Endothelial cell of umbilical vein (primary cell): ENCODE results near the gene MORC3. TPM values are rescaled to one million over a fixed set of nuclear protein-coding genes. Genes with fewer than 3 reads are reported as not detected.

Source experiments
- BruUV-seq: library from RNA; stranded (reverse); fragments of 400-500 nt; replicated peaks from 2 replicates; lab custom pipeline; 2021; lab: Mats Ljungman, UMichigan
- CTCF ChIA-PET: fragments of 300-600, 350-600 bp; sonication (Branson Sonifier 250); formaldehyde crosslinking; loops from one replicate; lab custom pipeline; 2021; ENCODE audit warnings: antibody characterized with exemption, inconsistent platforms; lab: Charles Lee
- POLR2A ChIA-PET: fragments of 300-600, 350-600 bp; sonication (Branson Sonifier 250); formaldehyde crosslinking; loops from one replicate; lab custom pipeline; 2021; ENCODE audit warnings: antibody characterized with exemption, inconsistent platforms; lab: Charles Lee
- DNase-seq: peaks from one replicate; pipeline ENCODE4 v3.0.0-alpha.2; 2011; ENCODE audit warnings: low read depth, low spot score
- FAIRE-seq: peaks from 2 replicates; lab custom pipeline; 2011; peaks lifted over from hg19 to GRCh38; lab: Jason Lieb, UNC
- H2AFZ ChIP-seq: 2 replicates; pipeline ENCODE4 v1.6.0; 2012; ENCODE audit warnings: low read depth, low read length, control low read depth, inconsistent platforms
- H3K27ac ChIP-seq: 2 replicates; pipeline ENCODE4 v1.5.1; 2011; ENCODE audit warnings: low read depth, mild to moderate bottlenecking, control low read depth, low read length, moderate library complexity; ENCODE audit not compliant: insufficient read depth
- H3K27me3 ChIP-seq, 2 experiments: 2 replicates each; pipeline versions ENCODE4 v1.6.0 to v1.6.1; 2011; ENCODE audit warnings: low read length in 2 of 2, mixed read lengths in 1 of 2; ENCODE audit not compliant: control insufficient read depth in 2 of 2, insufficient read depth in 2 of 2
- H3K36me3 ChIP-seq, 2 experiments: 2 replicates in 1 of 2; 3 replicates in 1 of 2; pipeline ENCODE4 v1.5.1; 2011; ENCODE audit warnings: low read length in 2 of 2, mild to moderate bottlenecking in 1 of 2, moderate library complexity in 1 of 2; ENCODE audit not compliant: control insufficient read depth in 2 of 2, insufficient read depth in 2 of 2; ENCODE audit errors: extremely low read depth in 1 of 2
- H3K4me1 ChIP-seq: 3 replicates; pipeline ENCODE4 v1.5.1; 2011; ENCODE audit warnings: mild to moderate bottlenecking, low read length; ENCODE audit not compliant: control insufficient read depth, insufficient read depth; ENCODE audit errors: extremely low read depth
- H3K4me2 ChIP-seq: 2 replicates; pipeline ENCODE4 v1.6.1; 2011; ENCODE audit warnings: low read length, control low read depth, mixed read lengths; ENCODE audit not compliant: insufficient read depth
- H3K4me3 ChIP-seq, 3 experiments: fragments of 200-600 bp in 1 of 3; sonication (generic), shearing (Covaris generic) in 1 of 3; replicated peaks in 1 of 3; 2 replicates each; pipeline ENCODE4 v1.5.1; 2011 to 2016; ENCODE audit warnings: control low read depth in 3 of 3, low read length in 3 of 3, mild to moderate bottlenecking in 2 of 3, inconsistent platforms in 1 of 3, low read depth in 1 of 3, moderate library complexity in 1 of 3; ENCODE audit not compliant: insufficient read depth in 1 of 3
- H3K79me2 ChIP-seq: 2 replicates; pipeline ENCODE4 v1.6.0; 2012; ENCODE audit warnings: low read length, inconsistent platforms; ENCODE audit not compliant: control insufficient read depth, insufficient read depth
- H3K9ac ChIP-seq: replicated peaks from 2 replicates; pipeline ENCODE3; 2011; ENCODE audit warnings: low read length, control low read depth; ENCODE audit not compliant: insufficient read depth; ENCODE audit errors: extremely low read depth
- H3K9me1 ChIP-seq: replicated peaks from 3 replicates; pipeline ENCODE4 v1.6.0; 2011; ENCODE audit warnings: mild to moderate bottlenecking, low read length; ENCODE audit not compliant: control insufficient read depth, insufficient read depth; ENCODE audit errors: extremely low read depth
- H3K9me3 ChIP-seq: replicated peaks from 2 replicates; pipeline ENCODE4 v1.5.1; 2012; ENCODE audit warnings: low read length, inconsistent platforms; ENCODE audit not compliant: control insufficient read depth, insufficient read depth
- H4K20me1 ChIP-seq: replicated peaks from 2 replicates; pipeline ENCODE3; 2011; ENCODE audit warnings: mild to moderate bottlenecking, low read length; ENCODE audit not compliant: control insufficient read depth, insufficient read depth; ENCODE audit errors: extremely low read depth
- EZH2 ChIP-seq: IDR thresholded peaks from 2 replicates; pipeline ENCODE4 v1.6.1; 2012; ENCODE audit warnings: borderline replicate concordance, low read depth, mild to moderate bottlenecking, moderate library complexity, low read length, inconsistent platforms; ENCODE audit not compliant: severe bottlenecking
- FOS ChIP-seq: IDR thresholded peaks from 2 replicates; pipeline ENCODE4 v1.6.1; 2011; ENCODE audit warnings: mild to moderate bottlenecking, low read length, moderate library complexity, borderline replicate concordance; ENCODE audit not compliant: insufficient read depth
- GATA2 ChIP-seq: IDR thresholded peaks from 2 replicates; pipeline ENCODE4 v1.7.0; 2011; ENCODE audit warnings: low read depth, mild to moderate bottlenecking, moderate library complexity, mixed read lengths, low read length; ENCODE audit not compliant: insufficient read length, insufficient read depth
- JUN ChIP-seq: IDR thresholded peaks from 2 replicates; pipeline ENCODE4 v1.6.1; 2011; ENCODE audit warnings: borderline replicate concordance, low read depth; ENCODE audit not compliant: insufficient read length, insufficient read depth
- MYC ChIP-seq: IDR thresholded peaks from one replicate; pipeline ENCODE4 v1.6.1; 2011; ENCODE audit warnings: mild to moderate bottlenecking, low read depth, low read length
- POLR2A ChIP-seq: IDR thresholded peaks from 2 replicates; pipeline ENCODE4 v1.6.1; 2012; ENCODE audit warnings: low read depth, mild to moderate bottlenecking, control low read depth, low read length
- POLR2AphosphoS5 ChIP-seq: IDR thresholded peaks from 2 replicates; pipeline ENCODE4 v1.6.1; 2012; ENCODE audit warnings: low read depth, mild to moderate bottlenecking, control low read depth, low read length, moderate library complexity; ENCODE audit not compliant: insufficient read depth
- dilution Hi-C: fragments of 300-500 bp; cut with MboI; formaldehyde crosslinking; loops from one replicate; pipeline ENCODE4 v1.15.0; 2019; ENCODE audit warnings: low sequenced_read_pairs; ENCODE audit not compliant: extremely low pct_ligation_motif_present
- intact Hi-C: fragments of 100-400 bp; cut with micrococcal nuclease; formaldehyde crosslinking; loops from one replicate; pipeline ENCODE4 v1.10.0; 2022
- polyA plus RNA-seq, 4 experiments: library from polyadenylated mRNA; depleted of rRNA in 3 of 4; stranded (reverse) in 3 of 4; unstranded in 1 of 4; fragments of >200 nt; gene quantifications; 2 replicates each; pipeline versions ENCODE4 v1.2.1 to v1.2.3, GENCODE V29; 2011 to 2012; ENCODE audit warnings: missing spikeins in 1 of 4
- total RNA-seq: library from RNA; stranded (reverse); gene quantifications from 2 replicates; pipeline ENCODE4 v1.2.3, GENCODE V29; 2021
- TF ChIP-seq, protein P1 (sequence below), 2 donors: IDR thresholded peaks; 1 replicate in 1 of 2; 2 replicates in 1 of 2; pipeline ENCODE4 v1.5.1; 2011; ENCODE audit warnings: low read length in 2 of 2, mild to moderate bottlenecking in 2 of 2, moderate library complexity in 2 of 2, control low read depth in 1 of 2, inconsistent platforms in 1 of 2, low read depth in 1 of 2; ENCODE audit not compliant: insufficient read depth in 1 of 2; ENCODE audit errors: extremely low read depth in 1 of 2
- TF ChIP-seq, protein P2 (sequence below): IDR thresholded peaks from 2 replicates; pipeline ENCODE4 v1.6.1; 2011; ENCODE audit not compliant: insufficient read depth, insufficient read length

The MORC3 gene
- total and polyA plus RNA-seq, 2 donors (not counting 3 experiments of a cell fraction or from before 2014, with no cell fraction given) = 7.3 to 25.3 TPM

DNA sequence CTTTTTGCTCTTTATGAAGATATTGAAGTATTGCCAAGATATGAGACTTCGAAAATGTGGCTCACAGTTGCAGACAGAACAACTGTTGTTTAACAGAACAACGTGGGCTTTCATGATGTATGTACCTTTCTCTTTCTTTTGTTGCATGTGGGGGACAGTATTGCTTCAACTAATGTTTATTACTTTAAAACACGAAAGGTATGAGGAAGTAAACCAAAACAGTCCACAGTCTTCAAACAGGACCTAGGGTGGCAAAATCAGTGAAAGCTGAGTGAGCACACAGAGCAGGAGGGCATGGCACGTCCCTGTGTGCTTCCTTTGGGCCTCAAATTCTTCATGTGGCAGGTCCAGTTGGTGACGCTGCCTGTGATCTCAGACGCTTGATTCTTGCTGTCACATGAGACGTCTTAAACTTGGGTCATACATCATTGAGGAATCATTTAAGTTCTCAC is 57.4 kb downstream of the MORC3 start:
- H3K36me3 ChIP-seq = peaks cover 4 to 12% of the 10 kb centered on the region in 2 experiments
- no peaks in the 10 kb centered on the region for H4K20me1 ChIP-seq
- H3K27me3 ChIP-seq = no peaks in the 10 kb centered on the region
- TF ChIP-seq, protein P1, sequence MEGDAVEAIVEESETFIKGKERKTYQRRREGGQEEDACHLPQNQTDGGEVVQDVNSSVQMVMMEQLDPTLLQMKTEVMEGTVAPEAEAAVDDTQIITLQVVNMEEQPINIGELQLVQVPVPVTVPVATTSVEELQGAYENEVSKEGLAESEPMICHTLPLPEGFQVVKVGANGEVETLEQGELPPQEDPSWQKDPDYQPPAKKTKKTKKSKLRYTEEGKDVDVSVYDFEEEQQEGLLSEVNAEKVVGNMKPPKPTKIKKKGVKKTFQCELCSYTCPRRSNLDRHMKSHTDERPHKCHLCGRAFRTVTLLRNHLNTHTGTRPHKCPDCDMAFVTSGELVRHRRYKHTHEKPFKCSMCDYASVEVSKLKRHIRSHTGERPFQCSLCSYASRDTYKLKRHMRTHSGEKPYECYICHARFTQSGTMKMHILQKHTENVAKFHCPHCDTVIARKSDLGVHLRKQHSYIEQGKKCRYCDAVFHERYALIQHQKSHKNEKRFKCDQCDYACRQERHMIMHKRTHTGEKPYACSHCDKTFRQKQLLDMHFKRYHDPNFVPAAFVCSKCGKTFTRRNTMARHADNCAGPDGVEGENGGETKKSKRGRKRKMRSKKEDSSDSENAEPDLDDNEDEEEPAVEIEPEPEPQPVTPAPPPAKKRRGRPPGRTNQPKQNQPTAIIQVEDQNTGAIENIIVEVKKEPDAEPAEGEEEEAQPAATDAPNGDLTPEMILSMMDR (IDR thresholded peaks at IDR 0.05; ENCODE audit: extremely low read depth in 1 of 2, insufficient read depth in 1 of 2, low read depth in 1 of 2, low read length in 2 of 2) = no peak
- TF ChIP-seq, protein P2, sequence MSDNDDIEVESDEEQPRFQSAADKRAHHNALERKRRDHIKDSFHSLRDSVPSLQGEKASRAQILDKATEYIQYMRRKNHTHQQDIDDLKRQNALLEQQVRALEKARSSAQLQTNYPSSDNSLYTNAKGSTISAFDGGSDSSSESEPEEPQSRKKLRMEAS = no peak
- no peak for DNase-seq
- H2AFZ ChIP-seq = no peak overlapping the region
- no peaks in the 10 kb centered on the region for H3K79me2 ChIP-seq
- dilution Hi-C loops (no loop called here), intact Hi-C loops (loop anchor here (5.0 kb wide), 1 partner anchor 235 kb away; no protein-coding TSS in a partner anchor)
- no peaks in the 10 kb centered on the region for H3K9me3 ChIP-seq
- no peaks in the 10 kb centered on the region for H3K9me1 ChIP-seq
- POLR2A ChIA-PET = no interaction called here
- CTCF ChIA-PET = no interaction called here
- H3K4me1 ChIP-seq = peaks cover 2% of the 10 kb centered on the region
- H3K4me2 ChIP-seq = no peak overlapping the region
- no peak for FAIRE-seq
- H3K27ac ChIP-seq = no peak overlapping the region
- H3K4me3 ChIP-seq = no peak overlapping the region
- BruUV-seq = no TSS peak
- H3K9ac ChIP-seq = no peak overlapping the region

DNA sequence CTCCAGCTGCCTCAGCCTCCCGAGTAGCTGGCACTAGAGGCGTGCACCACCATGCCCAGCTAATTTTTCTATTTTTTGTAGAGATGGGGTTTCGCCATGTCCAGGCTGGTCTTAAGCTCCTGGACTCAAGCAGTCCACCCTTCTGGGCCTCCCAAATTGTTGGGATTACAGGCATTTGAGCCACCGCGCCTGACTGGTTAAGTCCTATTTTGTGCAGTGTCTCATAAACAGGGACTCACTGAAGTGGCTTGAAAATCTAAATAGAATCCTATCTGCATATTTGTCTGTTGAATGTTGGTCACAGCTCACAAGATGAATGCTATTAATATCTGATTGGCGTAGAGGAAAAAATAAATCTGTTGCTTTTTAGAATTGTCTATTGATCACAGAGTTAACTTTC is 59.3 kb downstream of the MORC3 start:
- dilution Hi-C loops = no loop called here
- no peak overlapping the region for H2AFZ ChIP-seq
- H3K4me1 ChIP-seq = peaks cover 2% of the 10 kb centered on the region
- no peaks in the 10 kb centered on the region for H3K9me1 ChIP-seq
- no peaks in the 10 kb centered on the region for H3K79me2 ChIP-seq
- no peaks in the 10 kb centered on the region for H4K20me1 ChIP-seq
- H3K9me3 ChIP-seq = no peaks in the 10 kb centered on the region
- DNase-seq (no peak), FAIRE-seq (no peak)
- no peak overlapping the region for H3K4me3 ChIP-seq
- H3K36me3 ChIP-seq = peaks cover 4 to 11% of the 10 kb centered on the region in 2 experiments
- intact Hi-C loops = loop anchor here (5.0 kb wide), 1 partner anchor 237 kb away; no protein-coding TSS in a partner anchor
- ChIA-PET CTCF (no interaction called here), POLR2A (no interaction called here)
- BruUV-seq = no TSS peak
- TF ChIP-seq POLR2AphosphoS5 (no peak), MYC (no peak), JUN (no peak), FOS (no peak), EZH2 (no peak), GATA2 (no peak), POLR2A (no peak)
- TF ChIP-seq, protein P1 (IDR thresholded peaks at IDR 0.05; ENCODE audit: extremely low read depth in 1 of 2, insufficient read depth in 1 of 2, low read depth in 1 of 2, low read length in 2 of 2) = no peak
- TF ChIP-seq, protein P2 = no peak
- H3K27ac ChIP-seq = no peak overlapping the region
- H3K9ac ChIP-seq = no peak overlapping the region
- H3K27me3 ChIP-seq = no peaks in the 10 kb centered on the region
- H3K4me2 ChIP-seq = no peak overlapping the region
